GM19238 (cell line): ENCODE results near the gene EEF1A2.

Experiments used
- DNase-seq: peaks from one replicate; pipeline ENCODE4 v3.0.0; 2011; ENCODE audit warnings: low spot score; ENCODE audit not compliant: insufficient read length

Gene EEF1A2

DNA sequence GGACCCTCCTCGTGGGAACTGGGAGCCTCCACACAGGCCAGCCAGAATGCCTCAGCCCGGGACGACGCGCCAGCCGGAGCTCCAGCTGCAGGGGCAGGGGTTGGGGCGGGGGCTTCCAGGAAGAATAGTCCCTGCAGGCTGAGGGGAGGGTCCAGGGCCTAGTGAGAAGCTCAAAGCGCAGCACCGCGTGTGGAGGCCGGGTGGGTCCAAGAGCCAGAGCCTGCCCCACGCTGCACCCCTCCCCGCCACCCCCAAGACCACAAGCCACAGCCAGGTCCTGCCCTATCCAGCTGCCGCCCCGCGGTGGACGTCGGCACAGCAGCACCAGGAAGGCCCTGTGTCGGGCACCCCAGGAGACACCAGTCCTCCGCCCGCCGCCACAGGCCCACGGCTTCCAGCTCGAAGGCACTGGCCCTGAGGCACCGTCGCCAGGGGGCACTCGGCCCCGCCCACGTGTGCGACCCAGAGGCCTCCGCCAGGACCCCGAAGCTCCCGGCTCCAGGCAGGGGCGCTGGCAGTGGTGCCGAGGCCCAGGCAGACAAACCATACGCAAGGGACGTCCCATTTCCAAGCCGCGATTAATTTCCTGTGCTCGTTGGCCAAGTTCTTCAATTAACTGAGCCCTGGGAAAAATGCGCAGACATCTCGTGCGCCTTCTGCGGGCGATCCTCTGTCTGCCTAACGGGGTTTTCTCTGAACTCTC, 45.9 kb downstream of the EEF1A2 start:
- no peak for DNase-seq

- no peak for DNase-seq
Measured at GRCh38 chr20:63452341-63452740, 46.5 kb downstream of the EEF1A2 start.

DNA sequence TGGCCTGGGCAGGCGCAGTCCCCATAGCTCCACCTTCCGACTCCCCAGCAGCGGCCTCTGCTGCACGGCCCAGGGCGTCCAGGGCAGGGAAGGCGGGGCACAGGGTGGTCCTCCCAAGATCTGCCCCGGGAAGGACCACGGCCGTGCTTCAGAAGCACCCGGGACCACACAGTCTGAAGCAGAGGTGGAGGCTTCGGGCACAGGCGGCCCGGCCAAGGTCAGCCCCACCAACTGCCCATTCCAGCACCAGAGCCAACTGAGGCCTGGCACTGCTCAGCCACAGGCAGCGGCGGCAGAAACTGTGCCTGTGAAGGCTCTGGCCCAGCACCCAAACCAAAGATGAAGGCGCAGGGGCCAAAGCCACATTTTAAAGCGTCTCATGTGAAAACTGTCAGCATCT, 47.1 kb downstream of the EEF1A2 start:
- no peak for DNase-seq

- no peak for DNase-seq
Measured at GRCh38 chr20:63449796-63450730, 48.8 kb downstream of the EEF1A2 start.

GRCh38 chr20:63449025-63449424, 49.9 kb downstream of the EEF1A2 start:
- DNase-seq = no peak

DNA sequence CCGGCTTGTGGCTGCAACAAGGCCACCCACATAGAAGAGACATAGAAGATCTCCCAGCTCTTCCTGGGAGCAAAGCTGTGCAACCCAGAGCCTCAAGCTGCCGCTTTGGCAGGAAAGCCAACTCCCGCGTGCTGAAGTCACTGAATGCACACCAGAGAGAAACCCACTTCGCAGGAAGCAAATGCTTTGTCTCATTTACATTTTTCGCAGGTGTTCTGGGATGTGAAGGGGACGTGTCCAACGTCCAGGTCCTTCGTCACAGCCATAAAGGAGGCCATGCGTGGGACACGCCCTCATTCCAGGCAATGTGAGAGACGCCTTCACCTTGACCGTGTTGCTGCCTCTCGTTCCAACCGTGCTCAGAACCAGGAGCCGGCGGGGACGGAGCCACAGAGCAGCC, 50.9 kb downstream of the EEF1A2 start:
- no peak for DNase-seq

GRCh38 chr20:63447320-63447719, 51.6 kb downstream of the EEF1A2 start:
- DNase-seq = no peak

- no peak for DNase-seq
Measured at GRCh38 chr20:63446216-63447024, 52.5 kb downstream of the EEF1A2 start.

DNA sequence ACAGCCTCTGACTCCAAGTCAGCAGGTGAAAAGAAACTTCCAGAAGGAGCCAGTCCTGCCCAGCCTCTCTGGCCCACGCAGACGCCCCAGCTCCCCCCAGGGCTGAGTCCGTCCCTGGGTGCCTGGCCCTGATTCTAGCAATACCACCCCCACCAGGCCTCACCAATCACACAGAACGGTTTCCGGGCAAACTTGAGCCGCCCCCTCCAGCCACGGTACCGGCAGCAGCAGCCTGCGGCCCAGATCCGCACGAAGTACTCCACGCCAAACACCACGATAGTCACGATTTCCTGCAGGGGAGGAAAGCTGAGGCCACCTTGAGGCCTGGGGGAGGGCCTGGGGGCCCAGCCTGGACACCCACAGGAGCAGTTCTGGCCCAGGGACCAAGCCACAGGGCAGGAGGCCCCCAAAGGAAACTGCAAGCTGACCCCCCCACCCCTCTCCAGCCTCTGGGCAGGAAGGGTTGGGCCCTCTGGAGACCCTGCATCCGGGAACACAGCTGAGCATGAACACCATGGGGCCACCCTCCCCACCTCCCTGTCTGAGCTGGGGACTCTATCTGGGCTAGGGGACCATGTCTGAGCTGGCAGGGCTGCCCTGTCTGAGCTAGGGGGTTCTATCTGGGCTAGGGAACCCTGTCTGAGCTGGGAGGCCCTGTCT, 53.7 kb downstream of the EEF1A2 start:
- no peak for DNase-seq

GRCh38 chr20:63444548-63444947, 54.3 kb downstream of the EEF1A2 start:
- no peak for DNase-seq

GRCh38 chr20:63443606-63444395, 55.1 kb downstream of the EEF1A2 start:
- no peak for DNase-seq

DNA sequence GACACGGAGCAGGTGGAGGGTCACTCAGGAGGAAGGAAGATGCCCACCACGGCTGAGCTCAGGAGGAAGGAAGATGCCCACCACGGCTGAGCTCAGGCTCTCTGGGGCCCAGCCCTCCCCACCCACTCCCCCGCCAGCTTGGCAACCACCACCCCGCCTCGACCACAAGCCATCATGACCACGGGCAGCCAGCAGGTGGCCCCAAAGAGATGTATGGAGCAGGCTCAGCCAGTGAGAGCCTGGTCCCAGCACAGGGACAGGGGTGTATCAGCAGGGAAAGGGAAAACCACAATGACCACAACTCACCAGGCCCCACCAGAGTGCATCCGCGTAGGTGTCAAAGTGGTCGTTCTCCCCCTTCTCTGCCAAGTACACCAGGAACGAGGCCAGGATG, 56.8 kb downstream of the EEF1A2 start:
- DNase-seq = peak; percentile 68

- peak; percentile 57 for DNase-seq
Measured at GRCh38 chr20:63441136-63442099, 57.5 kb downstream of the EEF1A2 start.

GRCh38 chr20:63440366-63440955, 58.4 kb downstream of the EEF1A2 start:
- DNase-seq = no peak

DNA sequence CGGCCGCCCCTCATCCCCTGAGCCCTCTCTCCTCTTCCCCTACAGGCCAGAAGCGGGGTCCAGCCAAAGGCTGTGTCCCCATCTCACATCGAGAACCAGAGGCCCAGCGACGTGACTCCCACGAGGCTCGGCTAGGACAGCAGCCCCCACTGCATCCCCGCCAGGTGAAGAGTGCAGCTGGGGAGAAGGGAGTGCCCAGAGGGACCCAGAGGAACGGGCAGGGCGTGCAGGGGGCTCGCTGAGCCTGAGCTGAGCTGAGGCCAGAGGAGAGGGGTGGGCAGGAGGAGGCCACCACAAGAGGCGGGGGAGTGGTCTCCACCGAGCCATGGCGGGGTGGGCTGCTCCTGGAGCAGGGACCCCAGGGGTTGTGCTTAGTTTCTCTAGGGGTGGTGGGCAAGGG, 59.0 kb downstream of the EEF1A2 start:
- no peak for DNase-seq

GRCh38 chr20:63438121-63438520, 60.8 kb downstream of the EEF1A2 start:
- no peak for DNase-seq
